ENCODE data around the gene TGIF2.
"Not testable (repeated sequence)": the region's sequence is repeated elsewhere in the genome, so short reads cannot be mapped to it uniquely, and the experiment has no call there.

Gene TGIF2

GRCh38 chr20:36579996-36580545, 6.7 kb downstream of the TGIF2 start:
- DNase-seq, result no peak

DNA sequence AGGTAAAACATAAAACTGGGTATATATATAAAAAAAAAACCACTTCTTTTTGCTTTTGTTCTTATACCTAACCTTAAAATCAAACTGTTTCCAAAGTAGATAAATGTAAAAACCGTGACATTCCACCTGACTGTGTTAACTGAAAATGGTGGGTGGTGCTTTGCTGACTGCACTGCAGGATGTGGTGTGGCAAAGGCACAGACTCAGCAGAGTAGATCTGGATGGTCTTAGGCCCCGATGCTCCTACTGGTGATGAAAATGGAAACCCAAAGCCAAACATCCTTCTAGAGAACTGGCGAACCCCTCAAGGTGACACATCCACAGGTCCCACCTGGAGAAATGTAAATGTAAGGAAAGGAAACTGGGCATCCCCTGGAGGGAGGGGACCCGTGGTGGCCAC, 8.9 kb downstream of the TGIF2 start:
- DNase-seq, result no peak

DNA sequence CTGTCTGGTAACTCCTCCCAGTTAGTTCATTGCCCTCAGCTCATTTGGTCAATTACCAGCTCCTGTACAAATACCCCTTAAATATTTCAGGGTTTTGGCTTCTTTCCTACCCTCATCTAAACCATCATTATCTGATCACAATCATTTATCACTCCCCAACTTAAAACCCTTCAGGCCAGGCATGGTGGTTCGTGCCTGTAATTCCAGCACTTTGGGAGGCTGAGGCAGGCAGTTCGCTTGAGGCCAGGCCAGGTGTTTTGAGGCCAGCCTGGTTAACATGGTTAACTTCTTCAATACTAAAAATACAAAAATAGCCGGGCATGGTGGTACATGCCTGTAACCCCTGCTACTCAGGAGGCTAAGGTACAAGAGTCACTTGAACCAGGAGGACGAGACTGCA, 9.4 kb downstream of the TGIF2 start:
- no peak for DNase-seq

DNA sequence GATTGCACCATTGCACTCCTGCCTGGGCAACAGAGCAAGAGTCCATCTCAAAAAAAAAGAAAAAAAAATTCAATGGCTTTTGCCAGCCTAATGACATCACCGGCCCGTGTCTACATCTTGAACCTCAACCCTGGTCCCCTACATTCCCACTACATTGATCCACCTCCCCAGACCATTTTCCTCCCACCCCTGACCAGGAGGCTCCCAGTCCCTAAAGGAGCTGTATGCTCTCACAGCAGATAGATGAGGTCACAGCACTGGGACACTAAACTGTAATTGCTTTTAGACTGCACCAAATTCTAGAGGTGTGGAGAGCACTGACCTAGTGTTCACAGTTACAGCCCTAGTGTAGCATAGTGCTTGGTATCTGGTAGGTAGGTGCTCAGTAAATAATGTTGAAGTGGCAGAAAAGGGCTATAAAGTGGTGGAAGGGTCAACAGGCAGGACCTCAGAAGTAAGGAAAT, 10.7 kb downstream of the TGIF2 start:
- no peak for DNase-seq

GRCh38 chr20:36585410-36586125, 12.2 kb downstream of the TGIF2 start:
- no peak for DNase-seq

- no peak for DNase-seq
Measured at GRCh38 chr20:36587388-36588070, 14.1 kb downstream of the TGIF2 start.

DNA sequence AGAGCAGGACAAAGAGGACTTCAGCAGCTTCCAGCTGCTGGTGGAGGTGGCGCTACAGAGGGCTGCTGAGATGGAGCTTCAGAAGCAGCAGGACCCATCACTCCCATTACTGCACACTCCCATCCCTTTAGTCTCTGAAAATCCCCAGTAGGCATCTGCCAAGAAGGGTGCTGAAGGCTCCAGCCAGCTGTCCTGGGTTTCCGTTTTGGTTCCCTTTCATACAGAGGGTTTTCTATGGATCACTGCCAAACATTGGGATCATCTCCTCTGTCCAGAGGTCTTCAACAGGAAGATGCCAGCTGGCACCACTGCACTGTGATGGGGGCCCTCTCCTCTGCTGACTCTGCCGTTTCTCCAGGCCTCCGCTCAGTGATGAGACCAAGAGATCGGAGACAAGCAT, 17.9 kb downstream of the TGIF2 start:
- DNase-seq, result no peak

GRCh38 chr20:36591854-36592641, 18.7 kb downstream of the TGIF2 start:
- DNase-seq, result no peak

DNA sequence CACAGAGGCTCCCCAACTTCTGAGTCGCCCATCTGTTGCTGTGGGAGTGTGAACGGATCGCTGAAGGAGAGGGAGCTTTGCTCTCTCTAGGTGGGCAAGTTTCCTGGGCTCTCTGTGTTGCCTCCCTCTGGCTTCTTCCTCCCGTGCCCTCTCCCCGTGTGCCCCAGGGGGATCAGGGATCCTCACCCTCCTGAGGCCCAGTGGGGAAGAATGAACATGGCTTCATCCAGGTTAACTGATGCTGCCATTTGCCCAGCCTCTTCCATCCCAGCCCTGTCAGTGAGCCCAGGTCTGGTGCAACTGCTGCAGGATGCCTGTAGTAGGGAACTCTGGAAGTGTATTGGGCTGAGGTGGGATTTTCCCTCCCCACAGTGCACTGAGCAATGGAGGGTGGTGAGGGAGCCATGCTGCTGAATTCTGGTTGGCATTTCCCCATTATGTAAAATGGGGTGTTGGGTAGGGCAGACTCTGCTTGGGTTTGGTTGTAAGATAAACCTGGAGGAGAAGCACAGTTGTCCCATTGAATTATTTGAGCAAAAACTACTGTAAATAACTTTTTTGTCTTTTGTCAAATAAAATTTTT, 20.0 kb downstream of the TGIF2 start:
- DNase-seq, result no peak

GRCh38 chr20:36599912-36600345, 26.5 kb downstream of the TGIF2 start:
- DNase-seq, result no peak

DNA sequence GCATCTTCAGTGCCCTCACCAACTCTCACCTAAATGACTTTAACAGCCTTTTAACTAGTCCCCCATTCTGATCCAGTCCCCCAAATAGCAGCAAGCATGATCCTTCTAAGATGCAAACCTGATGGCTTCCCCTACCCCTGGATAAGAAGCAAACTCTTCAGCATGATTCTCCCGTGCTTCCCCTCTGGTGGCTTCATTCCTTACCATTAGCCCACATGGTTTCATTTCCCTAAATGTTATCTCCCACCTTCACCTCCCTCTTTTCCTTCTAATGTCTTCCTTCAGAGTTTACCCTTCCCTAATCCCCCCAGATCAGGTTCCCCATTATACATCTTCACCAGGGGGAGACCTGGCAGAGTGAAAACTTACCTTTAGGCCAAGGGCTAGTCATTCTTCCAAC, 28.1 kb downstream of the TGIF2 start:
- no peak for DNase-seq

DNA sequence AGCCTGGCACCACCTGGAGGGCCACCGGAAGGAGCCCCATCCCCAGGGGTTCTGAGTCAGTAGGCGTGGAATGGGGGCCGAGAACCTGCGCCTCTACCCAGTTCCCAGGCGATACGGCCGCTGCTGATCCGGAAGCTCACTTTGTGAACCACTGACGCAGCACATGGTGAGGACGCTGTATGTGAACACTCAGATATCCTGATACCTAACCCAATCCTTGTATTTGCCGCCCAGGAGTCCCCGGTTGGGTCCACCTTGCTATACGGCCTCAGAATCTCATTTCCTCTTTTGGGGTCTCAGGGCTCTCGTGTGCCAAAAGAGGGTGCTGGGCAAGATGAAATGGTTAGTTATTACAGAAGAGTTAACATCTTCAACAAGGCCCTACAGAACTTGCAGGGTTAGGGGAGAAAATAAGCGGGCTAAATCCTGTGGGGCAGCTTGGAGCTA, 31.6 kb downstream of the TGIF2 start:
- peak; percentile 25 to 26 for DNase-seq

- DNase-seq, result peak; percentile 99 to 100
Measured at GRCh38 chr20:36605399-36606157, 32.2 kb downstream of the TGIF2 start, which contains the start of gene RAB5IF. Gene RAB5IF, plus strand, starts transcription at chr20:36605779. Its CDS starts 173 bp downstream, at chr20:36605952.

DNA sequence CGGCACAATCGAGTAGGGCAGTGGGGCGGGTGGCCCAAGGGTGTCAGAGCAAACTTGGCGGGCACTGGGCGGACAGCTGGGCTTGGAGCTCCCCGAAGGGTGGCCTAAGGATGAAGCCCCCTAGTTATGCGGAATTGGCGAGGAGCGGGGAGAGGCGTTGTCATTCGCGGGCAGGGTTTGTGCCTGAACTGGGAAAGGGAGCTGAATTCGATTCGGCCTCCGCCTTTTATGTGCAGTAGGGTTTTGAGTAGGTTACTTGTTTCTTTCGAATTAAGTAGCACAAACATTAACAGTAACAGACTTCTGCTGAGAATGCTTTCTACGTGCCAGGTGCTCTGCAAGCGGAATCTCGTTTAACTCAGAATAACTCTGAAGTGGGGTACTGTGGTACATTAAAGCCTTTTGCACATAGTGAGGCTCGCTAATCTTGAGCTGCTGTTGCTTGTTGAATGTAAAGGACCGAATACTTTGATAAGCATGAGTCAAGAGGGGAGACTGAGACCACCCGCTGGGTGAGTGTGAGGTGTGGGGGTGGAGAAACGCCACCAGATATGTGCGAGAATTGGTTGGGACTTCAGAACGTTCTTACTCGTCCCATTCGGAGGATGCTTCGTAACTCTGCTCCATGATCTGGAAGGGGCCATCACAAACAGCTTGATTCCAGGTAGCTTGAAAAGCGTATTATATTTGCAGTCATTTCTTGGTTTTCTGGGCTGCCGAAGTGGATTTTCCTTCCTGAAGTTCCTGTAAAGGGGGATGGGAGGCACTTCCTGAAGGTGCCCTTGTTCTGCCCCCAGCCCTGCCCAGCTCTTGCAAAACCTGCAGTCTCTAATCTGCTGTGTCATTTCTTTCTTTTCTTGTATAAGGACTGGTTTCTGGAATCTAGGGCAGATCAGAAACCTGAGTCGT, 33.0 kb downstream of the TGIF2 start:
- no peak for DNase-seq

DNA sequence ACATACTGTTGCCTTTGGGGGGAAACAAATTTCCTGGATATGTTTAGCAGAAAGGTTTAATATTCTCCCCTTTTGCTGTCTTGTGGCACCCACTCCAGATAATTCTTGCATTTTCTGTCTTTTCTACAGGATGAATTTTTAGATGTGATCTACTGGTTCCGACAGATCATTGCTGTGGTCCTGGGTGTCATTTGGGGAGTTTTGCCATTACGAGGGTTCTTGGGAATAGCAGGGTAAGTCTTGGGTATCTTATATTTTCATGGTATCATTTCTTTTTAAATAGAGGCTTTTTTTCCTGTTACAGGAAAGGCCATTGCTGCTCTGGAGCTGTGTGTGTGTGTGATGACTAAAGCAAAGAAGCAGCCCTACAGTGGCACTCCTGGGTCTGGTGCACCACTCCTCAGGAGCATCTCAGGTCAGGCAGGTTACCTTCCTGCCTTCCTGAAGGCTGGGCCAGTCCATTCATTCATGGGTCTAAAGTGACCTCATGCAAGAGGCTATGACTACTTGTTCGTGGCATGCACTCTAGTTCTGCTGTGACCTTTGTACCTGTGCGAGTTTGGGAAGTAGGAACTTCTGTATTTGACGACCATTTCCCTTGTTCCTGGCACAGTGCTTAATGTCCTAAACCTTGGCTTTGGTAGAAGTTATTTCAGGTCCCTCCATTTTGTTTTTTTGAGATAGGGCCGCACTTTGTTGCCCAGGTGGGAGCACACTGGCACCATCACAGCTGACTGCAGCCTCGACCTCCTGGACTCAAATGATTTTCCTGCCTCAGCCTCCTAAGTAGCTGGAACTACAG, 34.4 kb downstream of the TGIF2 start:
- DNase-seq, result no peak

DNA sequence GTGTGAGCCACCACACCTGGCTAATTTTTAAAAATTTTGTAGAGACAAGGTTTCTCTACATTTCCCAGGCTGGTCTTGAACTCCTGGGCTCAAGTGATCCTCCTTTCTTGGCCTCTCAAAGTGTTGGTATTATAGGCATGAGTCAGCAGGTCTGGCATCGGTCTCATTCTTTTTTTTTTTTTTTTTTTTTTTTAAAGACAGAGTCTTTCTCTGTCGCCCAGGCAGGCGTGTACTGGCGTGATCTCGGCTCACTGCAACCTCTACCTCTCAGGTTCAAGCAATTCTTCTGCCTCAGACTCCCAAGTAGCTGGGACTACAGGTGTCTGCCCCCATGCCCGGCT, 35.0 kb downstream of the TGIF2 start:
- DNase-seq, result not testable (repeated sequence)

- DNase-seq, result no peak
Measured at GRCh38 chr20:36611625-36612024, 38.2 kb downstream of the TGIF2 start.

DNA sequence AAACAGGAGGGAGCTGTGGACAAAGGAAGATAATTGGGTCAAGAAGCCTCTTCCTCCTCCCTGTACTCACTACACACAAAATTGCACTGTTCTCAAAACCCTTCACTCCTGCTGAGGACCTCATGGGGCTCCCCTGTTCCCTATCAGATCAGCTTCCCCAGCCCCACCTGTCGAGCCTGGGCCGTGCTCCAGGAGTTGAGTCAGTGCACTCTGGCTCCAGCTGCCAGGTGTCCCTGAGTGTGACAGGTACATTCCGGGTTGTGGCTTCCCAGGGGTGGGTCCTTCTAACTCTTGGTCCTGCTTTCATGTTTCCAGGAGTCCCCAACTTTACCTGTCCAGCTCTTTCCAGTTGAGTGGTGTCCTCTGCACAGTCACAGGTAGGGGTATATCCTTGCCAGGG, 40.6 kb downstream of the TGIF2 start:
- DNase-seq, result no peak

- DNase-seq, result no peak
Measured at GRCh38 chr20:36614781-36615557, 41.6 kb downstream of the TGIF2 start.
